Lower leg skin (tissue), 3 donors: Measurements from ENCODE around the gene ANKRD24.

Experiments
- POLR2A ChIP-seq, 2 donors: fragments of 450-650 bp; IDR thresholded peaks; one replicate each; pipeline ENCODE4 v1.6.1; 2016 to 2017; ENCODE audit warnings: antibody characterized with exemption in 2 of 2, mild to moderate bottlenecking in 1 of 2, moderate library complexity in 1 of 2
- TF ChIP-seq, protein P1 (sequence below), 3 donors: fragments of 450-650 bp; IDR thresholded peaks; one replicate each; pipeline ENCODE4 v1.5.1; 2016; ENCODE audit warnings: antibody characterized with exemption in 3 of 3, mild to moderate bottlenecking in 3 of 3, moderate library complexity in 2 of 3

DNA sequence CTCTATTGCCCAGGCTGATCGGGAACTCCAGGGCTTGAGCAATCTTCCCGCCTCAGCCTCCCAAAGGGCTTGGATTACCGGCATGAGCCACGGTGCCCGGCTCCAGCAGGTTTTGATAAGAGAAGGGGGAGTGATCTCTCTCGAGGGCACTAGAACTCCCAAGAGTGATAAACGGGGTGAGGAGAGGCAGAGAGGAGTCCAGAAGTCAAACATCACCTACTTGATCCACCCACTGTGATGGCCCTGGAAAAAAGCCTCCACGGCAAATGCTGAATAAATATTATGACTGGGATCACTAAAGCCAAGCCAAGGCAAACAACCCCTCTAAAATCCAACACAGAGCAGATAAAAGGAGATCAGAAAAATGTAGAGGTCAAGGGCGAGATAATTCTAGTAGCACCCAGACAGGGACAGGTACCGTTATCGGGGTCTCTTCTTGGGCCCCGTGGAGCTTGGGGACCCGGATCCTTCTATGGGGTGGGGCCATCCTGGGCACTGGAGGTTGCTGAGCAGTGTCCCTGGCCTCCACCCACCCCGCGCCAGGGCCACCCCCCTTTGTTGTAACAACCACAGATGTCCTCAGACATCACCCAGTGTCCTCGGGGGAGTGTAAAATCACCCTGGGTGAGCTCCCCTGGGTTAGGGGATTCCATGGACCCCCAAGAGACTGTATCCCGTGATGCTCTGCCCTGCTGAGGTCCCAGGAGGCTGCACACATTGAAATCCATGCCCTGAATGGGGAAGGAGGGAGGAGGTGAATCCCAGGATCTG, 32.8 kb upstream of the ANKRD24 start:
- TF ChIP-seq, protein P1, sequence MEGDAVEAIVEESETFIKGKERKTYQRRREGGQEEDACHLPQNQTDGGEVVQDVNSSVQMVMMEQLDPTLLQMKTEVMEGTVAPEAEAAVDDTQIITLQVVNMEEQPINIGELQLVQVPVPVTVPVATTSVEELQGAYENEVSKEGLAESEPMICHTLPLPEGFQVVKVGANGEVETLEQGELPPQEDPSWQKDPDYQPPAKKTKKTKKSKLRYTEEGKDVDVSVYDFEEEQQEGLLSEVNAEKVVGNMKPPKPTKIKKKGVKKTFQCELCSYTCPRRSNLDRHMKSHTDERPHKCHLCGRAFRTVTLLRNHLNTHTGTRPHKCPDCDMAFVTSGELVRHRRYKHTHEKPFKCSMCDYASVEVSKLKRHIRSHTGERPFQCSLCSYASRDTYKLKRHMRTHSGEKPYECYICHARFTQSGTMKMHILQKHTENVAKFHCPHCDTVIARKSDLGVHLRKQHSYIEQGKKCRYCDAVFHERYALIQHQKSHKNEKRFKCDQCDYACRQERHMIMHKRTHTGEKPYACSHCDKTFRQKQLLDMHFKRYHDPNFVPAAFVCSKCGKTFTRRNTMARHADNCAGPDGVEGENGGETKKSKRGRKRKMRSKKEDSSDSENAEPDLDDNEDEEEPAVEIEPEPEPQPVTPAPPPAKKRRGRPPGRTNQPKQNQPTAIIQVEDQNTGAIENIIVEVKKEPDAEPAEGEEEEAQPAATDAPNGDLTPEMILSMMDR (IDR thresholded peaks at IDR 0.05): no peak
- no peak for TF ChIP-seq POLR2A (IDR thresholded peaks at IDR 0.05)
